ENCODE measurements around the gene ADAMTS12. TPM values are rescaled to one million over a fixed set of nuclear protein-coding genes. Genes with fewer than 3 reads are reported as not detected.

Gene ADAMTS12
- total RNA-seq, 1 donor from 2014 or later = not detected

DNA sequence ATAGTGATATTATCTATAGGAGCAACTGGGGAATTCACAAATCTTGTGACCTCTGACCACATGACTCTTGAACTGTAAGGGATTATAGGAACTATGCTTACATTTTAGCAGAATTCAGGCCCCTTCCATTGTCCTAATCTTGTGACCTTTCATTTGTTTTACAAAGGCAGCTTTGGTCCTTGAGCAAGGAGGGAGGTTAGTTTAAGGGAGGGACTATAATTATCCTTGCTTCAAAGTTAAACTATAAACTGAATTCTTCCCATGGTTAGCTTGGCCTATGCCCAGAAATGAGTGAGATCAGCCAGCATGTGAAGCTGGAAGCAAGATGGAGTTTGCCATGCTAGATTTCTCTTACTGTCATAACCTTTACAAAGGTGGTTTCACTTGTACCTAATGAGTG lies 399.8 kb downstream of the ADAMTS12 start:
- intact Hi-C loops (cut with micrococcal nuclease) = no loop called here

DNA sequence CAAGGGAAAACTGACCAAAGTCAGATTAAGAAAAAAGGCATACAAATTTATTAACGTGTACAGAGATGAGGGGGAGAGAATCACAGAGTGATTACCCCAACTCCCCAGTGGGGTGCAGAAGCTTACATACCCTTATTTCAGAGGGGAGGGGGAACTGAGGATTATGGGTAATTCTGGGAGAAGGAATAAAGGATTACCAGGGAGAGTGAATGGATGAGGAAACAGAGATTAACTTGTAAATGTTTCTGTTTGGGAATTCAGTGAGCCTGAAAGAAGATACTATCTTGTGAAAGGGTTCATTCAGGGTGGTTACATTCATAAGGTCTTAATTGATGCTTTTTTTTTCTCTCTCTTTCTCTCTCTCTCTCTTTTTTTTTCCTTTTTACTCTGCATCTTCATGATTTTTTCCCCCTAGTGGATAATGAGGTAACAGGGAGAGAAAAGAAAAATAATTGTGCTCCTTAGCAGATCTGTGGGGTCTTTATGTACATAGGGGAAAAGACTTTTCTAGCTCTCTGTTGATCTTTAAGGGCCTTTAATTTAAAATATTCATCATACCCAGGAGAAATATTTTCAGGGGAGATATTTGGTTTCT lies 401.6 kb downstream of the ADAMTS12 start:
- intact Hi-C loops (cut with micrococcal nuclease) = no loop called here

DNA sequence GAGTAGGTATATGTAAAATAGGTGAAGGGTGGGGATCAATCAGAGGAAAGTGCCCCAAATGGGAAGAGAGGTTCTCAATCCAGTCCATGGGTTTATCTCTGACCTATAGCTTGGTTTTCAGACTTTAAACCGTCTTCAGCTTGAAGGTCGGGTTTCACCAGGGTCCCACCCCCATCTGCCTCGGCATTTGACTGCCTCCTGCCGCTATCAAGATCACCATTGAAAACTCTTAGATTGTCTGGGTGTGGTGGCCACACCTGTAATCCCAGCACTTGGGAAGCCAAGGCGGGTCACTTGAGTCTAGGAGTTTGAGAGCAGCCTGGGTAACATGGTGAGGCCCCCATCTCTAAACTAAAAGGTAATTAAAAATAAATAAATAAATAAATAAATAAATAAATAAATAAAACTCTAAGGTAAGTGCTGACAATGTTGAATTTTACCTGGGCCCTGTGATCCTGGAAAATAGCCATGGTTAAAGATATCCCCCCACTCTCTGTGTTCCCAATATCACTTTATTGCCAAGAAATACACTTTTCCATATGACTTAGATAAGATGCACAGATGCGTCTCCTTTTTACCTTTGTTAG lies 402.2 kb downstream of the ADAMTS12 start:
- intact Hi-C loops (cut with micrococcal nuclease) = no loop called here

DNA sequence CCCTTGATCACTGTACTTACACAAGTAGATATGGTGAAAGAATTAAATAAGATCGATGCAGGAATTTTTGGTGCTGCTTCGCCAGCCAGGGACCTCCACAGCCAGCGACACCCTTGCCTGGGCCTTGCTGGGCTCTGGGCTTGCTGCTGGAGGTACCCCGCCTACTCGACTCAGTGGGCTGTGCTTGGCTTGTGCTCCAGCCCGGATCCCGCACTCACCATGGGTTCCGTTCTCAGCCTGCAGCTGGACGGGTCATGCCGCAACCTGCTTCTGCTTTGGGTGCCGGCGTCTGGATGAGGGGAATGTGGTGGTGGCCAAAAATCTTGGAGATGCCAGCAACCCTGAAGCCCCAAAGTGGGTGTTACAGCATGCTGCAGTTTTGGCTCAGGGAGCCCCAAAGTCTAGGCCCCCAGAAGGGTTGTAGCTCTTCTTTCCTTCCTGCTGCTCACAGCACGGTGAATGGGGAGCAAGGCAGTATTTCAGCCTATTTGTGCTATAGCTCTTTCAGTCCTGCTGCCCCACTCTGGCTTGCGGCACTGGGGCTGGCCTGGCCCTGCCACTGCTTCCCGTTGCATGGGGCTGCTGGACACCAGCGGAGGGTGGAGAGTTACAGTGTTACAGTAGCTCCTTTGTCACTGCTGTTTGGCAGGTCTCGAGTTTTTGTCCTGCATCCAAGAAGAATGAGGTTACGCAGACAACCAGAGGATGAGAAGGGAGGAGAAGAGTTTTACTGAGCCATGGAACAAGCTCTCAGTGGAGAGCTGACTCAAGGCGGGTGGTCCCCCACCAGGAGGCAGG lies 403.0 kb downstream of the ADAMTS12 start:
- intact Hi-C loops (cut with micrococcal nuclease) = no loop called here

DNA sequence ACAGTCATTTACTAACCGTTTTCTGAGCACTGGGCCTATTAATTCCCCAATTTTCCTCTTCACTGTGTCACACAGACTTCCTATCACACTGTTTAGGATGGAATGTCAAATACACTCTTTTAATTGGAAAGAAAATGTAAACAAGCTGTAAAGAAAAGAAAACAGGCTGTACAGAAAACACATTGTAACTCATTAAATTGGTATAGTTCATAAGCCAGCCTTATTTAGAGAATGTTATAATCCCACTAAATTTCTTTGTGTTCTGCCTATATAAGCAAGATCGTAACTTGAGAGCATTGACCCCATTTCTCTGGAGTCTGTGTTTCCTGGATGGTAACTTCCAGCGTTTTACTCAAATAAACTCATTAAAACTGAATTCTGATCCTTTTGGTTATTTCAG lies 404.6 kb downstream of the ADAMTS12 start:
- intact Hi-C loops (cut with micrococcal nuclease) = no loop called here

DNA sequence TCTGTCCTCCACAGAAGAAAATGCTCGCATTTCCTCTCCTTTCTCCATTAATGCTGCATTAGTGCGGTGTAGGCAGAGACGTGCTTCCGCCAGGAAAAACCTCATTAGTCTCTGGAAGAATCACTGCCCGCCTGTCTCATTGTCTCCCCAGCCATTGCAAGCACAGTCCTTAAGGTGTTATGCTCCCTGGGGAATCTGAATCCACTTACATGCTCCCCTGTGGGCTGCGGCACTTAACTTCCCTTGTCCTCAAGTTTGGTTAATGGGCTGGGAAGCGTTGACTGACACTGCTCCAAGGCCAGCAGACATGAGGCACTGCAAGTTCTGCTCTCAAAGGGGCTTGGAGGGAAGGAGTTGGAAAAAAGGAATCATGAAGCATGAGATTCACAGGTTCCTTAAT lies 409.5 kb downstream of the ADAMTS12 start:
- intact Hi-C loops (cut with micrococcal nuclease) = no loop called here

DNA sequence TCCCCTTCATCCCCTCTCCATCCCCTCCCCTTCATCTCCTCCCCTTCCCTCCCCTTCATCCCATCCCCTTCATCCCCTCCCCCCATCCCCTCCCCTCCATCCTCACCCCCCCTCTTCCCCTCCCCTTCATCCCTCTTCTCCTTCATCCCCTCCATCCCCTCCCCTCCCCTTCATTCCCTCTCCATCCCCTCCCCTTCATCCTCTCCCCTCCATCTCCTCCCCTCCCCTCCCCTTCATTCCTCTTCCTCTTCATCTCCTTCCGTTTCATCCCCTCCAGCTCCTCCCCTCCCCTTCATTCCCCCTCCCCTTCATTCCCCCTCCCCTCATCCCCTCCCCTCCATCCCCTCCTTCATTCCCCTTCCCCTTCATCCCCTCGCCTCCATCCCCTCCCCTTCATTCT lies 410.9 kb downstream of the ADAMTS12 start:
- intact Hi-C loops (cut with micrococcal nuclease) = no loop called here

DNA sequence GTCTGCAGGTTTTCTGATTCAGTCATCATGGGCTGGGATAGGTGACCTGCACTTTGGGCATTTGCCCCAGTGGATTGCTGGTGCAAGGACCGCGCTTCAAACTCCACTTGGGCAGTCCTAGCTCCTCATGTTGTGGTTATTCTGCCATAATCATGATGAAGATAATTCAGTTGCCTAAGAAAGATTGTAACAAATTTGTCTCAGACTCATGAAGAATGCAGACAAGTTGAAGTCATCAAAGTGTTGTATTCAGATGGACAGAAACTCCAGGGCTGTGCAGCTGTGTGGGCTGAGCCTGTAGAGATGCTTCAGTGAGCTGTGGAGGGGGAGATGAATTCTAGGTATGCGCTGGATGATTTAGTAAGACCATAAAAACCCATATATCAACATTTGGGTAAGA lies 412.5 kb downstream of the ADAMTS12 start:
- intact Hi-C loops (cut with micrococcal nuclease) = no loop called here

DNA sequence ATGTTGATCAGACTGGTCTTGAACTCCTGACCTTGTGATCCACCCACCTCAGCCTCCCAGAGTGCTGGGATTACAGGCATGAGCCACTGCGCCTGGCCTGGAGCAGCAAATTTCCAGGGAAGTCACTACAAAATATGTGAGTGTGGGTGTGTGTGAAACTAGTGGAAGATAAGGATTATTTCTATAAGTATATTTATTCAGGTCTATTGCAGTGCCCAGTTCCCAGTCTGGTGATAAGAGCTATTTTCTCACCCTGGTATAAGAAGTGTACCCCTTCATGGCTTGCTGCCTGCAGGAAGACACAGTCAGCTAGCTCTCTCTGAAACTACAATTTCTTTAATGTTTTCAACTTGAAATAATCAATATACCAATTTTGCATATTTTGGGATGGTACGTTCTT lies 414.0 kb downstream of the ADAMTS12 start:
- intact Hi-C loops (cut with micrococcal nuclease) = no loop called here

DNA sequence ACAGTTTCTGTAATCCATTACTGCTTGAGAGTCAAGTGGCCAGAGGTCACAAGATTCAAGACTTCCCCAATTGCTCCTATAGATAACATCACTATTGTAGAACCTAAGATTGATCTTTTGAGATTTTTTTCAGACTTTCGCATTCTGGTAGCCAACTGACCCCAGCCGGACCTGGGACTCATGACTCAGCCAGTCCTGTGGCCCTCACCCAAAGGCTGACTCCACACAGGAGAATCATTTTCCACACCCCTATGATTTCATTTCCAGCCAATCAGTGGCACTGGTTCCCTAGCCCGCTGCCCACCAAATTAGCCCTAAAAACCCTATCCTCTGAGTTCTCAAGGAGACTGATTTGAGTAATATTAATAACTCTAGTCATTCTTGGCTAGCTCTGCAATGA lies 414.8 kb downstream of the ADAMTS12 start:
- intact Hi-C loops (cut with micrococcal nuclease) = no loop called here

DNA sequence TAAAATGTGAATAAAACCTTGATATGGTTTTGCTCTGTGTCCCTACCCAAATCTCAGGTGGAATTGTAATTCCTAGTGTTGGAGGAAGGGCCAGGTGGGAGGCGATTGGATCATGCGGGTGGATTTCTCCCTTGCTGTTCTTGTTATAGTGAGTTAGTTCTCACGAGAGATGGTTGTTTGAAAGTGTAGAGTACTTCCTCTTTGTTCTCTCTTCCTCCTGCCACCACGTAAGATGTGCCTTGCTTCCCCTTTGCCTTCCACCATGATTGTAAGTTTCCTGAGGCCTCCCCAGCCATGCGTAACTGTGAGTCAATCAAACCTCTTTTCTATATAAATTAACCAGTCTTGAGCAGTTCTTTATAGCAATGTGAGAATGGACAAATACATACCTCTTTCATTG lies 416.1 kb downstream of the ADAMTS12 start:
- intact Hi-C loops (cut with micrococcal nuclease) = no loop called here

DNA sequence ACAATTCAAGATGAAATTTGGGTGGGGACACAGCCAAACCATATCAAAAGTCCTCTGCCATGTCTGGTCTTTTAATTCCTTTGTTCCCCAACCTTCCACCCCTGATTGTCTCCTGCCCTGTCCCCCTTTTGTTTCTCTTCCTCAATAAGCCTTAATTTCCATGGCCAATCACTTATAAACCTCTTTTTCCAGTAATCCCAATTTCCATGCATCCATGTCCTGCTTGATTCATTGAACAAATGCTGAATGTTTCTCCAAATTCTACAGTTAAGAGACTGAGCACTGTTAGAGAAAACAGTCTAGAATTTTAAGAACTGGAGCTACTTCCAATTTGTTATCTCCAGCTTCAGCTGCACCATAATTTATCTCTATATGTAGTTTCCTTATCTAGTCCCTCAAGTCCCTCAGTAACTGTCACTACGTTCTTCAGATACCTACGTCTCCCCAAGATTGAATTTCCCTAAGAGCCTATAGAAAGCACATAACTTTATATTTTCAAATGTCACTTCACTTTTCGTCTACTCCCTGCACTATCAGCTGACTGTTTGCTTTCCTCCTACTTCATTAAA lies 416.8 kb downstream of the ADAMTS12 start:
- intact Hi-C loops (cut with micrococcal nuclease) = no loop called here

DNA sequence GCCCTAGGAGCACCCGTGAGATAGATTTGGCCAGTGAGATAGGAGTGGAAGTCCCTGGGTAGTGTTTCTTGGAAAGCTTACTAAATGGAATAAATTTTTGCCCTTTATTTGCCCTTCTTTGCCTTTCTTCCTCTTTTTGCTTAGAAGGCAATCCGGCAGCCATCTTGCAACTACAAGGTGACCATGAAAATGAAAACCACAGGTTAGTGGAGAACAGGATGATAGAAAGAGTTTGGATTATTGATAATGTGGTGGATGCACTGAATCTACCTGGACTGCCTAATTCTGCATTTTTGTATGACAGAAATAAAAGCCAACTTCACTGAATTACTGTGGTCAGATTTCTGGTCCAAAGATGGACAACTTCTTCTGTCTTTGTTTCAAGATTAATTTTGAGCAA lies 417.8 kb downstream of the ADAMTS12 start:
- intact Hi-C loops (cut with micrococcal nuclease) = no loop called here

Other genes with a start within 250 kb of the ADAMTS12 start
- gene RXFP3, start 44.4 kb upstream of the ADAMTS12 start, total RNA-seq = not detected in 2 replicates
- gene SLC45A2, start 92.7 kb upstream of the ADAMTS12 start, total RNA-seq = 0.34 TPM in 1 of 2 replicates, not detected in the other
- gene AMACR, start 116.1 kb upstream of the ADAMTS12 start, total RNA-seq = 6.8 and 7.1 TPM in 2 replicates
- 2.5 and 3.9 TPM in 2 replicates for gene C1QTNF3, start 151.2 kb upstream of the ADAMTS12 start, total RNA-seq